ENCODE data around the gene EPHB1.
"Not testable (repeated sequence)": the region's sequence is repeated elsewhere in the genome, so short reads cannot be mapped to it uniquely, and the experiment has no call there.

The EPHB1 gene

DNA sequence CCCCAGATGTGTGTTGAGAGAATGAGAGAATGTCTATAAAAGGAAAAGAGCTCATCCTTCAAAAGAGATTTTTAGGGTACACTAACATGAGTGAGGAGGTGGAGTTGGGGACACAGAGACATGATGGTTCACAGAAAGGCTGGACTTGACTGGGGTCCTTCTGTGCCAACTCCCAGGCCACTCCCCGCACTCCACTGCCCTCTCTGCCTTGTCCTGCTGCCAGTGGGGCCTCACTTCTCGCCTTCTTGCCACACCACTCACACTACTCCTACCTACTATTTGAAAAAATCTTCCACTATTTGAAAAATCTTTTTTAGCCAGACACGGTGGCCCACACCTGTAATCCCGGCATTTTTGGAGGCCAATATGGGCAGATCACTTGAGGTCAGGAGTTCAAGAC, 298.1 kb downstream of the EPHB1 start:
- DNase-seq, result no peak

DNA sequence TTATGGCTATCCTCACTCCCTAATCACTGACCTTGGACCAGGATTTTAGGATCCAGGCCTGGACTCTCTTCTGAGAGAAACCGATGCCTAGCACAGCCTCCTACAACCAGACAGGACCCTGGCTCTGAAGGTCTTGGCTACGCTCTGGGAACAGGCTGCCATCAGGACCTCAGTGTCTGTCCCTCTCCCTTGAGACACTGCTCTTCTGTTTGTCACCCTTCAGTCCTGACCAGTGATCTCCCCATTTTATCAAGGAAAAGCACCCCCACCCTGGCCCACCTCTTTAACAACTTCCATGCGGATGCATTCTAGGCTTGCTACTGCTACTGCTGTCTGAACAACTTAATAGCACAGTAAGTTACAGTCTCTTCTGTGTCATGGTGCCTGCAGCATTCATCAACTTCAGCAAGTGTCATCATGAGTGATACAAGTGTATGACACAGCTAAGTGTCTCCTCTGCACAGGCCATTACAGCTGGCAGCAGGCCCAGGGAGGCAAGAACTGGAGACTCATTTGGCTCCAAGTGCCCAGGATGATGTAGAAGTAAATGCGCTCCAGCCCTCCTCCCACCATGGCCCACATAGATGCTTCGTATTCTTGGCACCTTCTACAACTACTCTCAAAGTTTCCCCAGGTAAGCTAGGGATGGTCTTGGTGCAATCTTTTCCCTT, 302.4 kb downstream of the EPHB1 start:
- DNase-seq, result no peak

DNA sequence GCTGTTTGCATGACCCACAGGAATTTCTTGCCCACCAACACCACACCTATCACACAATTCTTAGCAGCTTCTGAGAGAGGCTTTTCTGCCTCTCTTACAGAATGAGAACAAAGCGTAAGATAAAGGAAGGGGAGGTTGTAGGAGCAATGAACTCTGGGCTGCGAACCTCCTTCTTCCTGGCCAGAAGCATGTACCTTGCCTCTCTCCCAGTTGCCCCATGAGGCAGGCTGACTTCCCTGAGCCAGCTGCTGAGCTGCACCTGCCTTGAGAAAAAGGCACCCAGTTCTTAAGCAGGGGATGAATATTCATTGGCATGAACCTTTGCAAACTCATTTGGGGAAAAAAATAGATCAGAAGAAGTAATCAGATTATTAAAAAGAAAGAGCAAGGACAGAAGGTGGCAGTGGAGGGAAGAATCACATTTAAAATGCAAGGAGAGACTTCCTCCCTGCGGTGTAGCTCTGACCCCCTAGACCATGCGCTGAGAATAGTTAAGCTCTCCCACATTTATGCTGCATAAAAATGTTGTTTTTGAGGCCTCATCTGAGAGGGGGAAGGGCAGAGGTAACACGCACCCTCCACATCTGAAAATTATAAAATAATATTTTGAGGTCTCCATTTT, 304.8 kb downstream of the EPHB1 start:
- no peak for DNase-seq

DNA sequence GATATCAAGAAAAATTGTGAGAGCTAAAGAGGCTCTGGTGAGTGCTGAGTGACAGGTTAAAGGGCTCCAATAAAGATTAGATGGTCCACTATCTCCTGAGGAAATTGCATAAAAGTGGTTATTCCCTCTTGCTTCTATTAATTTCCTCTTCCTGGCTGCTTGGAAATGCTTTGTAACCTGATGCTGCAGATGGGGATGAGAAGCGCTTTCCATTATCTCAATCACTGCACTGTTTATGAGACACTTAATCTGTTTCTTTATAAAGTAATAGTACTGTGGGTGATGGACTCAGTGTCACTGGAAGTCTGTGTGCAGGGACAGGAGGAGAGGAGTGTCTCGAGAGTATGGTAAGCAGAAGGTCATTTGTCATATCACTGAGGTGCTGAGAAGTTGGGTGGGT, 305.3 kb downstream of the EPHB1 start:
- no peak for DNase-seq

DNA sequence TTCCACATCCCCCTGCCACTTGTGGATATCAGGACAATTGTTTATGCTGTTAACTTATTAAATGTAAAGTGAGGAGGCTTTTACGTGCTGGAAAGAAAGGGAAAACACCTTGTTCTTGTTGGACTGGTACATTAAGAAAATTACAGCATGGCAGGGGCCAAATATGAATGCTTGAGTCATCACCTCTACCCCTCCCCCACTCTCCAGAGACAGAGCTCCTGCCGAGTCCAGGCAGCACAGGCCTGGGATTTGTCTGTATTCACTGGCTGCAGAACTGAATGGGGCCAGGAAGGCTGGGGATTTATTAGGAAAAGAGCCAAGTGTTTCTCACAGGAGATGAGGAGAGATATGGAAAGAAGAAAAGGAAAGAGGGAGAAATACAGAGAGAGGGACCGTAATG, 308.9 kb downstream of the EPHB1 start:
- no peak for DNase-seq

DNA sequence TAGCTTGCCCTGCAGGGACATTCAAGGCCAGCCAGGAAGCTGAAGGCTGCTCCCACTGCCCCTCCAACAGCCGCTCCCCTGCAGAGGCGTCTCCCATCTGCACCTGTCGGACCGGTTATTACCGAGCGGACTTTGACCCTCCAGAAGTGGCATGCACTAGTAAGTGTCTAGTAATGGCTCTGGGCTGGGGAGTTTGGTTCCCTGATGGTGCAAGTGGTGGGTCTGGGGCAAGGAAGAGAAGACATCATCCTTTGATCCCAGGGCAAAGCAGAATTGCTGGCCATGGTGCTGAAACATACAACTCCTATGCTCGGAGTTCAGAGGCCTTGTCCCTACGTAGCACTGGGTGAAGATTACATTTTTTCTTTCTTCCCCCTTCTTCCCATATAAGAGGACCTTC, 311.4 kb downstream of the EPHB1 start:
- no peak for DNase-seq

DNA sequence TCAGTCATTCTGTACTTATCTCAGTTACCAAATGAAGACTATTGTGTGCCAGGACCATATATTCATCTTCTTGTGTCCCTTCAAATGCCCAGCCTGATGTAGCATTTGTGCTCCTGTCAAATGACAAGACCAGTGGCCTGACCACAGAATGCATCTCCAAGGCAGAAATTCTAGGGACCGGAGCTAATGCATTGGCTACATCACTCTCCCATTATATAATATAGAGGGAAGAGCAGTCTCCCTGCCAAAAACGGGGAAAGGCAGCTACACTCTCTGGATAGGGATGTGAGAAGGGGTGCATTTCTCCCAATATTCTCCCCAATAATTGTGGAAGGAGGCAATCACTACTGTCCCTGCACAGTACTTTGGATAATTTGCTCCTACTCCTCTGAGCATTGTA, 312.0 kb downstream of the EPHB1 start:
- no peak for DNase-seq

DNA sequence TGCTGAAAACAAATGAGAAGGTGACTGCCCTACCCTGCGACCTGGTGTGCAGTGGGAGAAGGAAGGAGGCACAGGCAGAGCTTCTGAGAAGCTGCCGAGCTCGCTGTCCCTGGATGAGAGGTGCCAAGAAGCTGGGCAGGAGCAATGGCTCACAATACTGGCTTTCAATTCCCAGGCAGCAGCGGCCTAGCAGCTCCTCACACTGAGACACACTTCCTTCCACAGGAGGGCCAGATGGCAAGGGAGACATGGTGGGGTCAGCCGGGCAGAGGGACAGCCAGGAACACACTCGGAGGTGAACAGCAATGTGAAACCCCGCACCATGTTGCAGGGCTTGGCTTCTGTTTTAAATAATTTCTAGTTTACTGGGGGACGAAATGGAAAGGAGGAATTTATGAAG, 314.6 kb downstream of the EPHB1 start:
- no peak for DNase-seq

DNA sequence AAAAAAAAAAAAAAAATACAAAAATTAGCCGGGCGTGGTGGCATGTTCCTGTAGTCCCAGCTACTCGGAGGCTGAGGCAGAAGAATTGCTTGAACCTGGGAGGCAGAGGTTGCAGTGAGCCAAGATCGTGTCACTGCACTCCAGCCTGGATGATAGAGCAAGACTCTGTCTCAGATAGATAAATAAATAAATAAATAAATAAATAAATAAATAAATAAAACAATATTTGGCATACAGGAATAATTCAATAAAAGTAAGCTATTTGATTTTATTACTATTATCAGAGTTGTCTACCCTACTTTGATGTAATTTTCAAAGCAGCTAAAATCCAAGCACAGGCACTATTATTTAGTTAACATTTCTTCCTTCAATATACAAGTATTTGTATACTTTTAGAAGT, 319.5 kb downstream of the EPHB1 start:
- not testable (repeated sequence) for DNase-seq

DNA sequence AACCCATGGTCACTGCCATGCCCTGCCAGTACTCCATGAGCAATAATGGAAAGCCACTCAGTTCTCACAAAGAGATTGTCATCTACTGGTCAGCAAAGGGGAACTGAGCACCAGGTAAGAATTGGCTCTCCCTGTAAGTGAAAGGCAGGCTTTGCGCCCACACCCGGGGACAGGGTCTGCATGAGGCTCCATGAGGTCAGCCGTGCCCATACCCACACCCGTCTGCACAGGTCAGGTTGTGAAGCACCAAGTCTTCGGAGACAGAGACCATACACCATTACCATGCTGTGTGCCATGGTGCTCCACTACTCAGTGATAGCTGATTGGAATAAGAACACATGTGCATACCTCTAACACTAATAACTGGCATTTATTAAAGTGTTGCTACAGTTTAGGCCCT, 322.9 kb downstream of the EPHB1 start:
- DNase-seq, result no peak

DNA sequence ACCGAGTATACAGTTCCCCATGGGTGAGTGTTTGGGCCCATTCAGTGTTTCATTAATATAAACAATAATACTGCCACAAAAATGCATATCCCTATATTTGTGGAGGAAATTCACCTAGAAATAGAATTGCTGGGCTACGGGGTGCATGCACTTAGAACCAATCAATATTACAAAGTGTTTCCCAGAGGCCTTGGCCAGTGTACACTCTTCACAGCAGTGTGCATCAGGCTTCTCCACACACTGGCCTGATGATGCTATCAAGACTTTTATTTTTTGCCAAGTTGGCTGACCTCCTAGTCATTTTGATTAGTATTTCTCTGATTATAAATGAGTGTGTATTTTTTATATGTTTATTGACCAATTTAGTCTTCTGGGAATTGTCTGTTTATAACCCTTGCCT, 323.7 kb downstream of the EPHB1 start:
- DNase-seq, result no peak

DNA sequence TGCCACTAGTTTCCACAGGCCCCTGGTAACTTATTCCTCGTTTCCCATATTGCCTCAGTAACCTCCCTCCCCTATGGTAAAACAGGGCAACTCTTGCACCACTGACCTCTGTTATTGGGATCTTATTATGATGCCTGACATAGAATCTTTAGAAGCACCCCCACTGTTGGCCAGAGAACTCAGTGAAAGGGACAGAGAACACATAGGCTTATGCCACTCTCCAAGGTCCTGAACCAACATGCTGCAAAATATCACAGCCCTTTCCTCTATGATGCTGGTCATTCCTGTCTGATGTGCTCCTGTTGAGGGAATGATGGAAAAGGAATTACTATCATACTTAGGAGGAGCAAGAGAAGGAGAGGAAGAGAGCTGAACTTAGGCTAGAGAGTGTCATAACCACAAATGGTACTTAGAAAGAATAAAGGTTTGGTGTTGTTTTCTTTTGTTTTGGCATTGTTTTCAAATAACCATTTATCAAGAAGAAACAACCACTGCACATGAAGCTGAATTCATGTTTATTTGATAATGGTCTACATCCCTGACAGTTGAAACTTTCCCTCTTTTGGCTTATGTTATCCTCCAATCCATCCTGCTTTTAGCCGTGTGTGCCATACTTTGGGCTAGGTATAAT, 330.2 kb downstream of the EPHB1 start:
- no peak for DNase-seq

DNA sequence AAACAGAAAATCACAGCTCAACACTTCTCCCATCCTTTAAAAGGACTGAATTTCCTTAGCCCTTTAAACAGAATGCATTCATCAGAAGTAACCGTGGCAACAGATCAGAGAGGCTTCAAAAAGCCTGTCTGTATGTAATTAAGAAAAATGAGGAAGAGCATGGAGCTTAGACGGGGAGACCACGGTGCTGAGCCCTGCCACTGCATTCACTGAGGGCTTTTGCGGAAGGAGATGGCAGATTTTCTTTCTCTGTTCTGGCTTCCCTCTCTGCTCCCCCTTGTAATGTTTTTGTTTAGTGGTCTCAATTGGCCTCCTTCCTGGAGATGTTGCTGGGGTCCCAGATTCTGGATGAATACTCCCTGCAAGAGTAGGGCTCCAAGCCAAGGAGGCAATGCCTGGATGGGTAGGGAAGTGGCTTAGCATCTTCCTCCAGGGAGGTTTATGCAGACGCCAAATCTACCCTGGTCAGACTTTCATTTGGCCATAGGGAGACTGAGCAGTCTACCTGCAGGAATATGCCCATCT, 332.9 kb downstream of the EPHB1 start:
- no peak for DNase-seq

DNA sequence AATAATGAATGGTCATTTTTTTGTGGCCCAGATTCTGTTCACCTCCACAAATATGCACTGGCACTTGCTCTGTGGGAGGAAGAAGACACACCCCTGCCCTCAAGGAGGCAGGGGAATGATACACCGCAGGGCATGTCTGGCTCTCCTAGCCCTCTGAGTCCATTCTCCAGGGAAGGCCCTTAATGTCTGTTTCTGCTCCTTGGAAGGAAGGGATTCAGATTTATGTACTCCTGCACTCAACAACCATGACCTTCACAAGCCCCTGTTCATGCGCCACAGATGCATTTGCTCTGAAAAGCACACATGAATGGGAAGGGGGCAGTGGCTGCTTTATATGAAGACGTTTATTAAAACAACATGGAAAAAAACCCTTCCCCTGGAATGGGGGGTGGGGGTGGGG, 333.8 kb downstream of the EPHB1 start:
- DNase-seq, result no peak

DNA sequence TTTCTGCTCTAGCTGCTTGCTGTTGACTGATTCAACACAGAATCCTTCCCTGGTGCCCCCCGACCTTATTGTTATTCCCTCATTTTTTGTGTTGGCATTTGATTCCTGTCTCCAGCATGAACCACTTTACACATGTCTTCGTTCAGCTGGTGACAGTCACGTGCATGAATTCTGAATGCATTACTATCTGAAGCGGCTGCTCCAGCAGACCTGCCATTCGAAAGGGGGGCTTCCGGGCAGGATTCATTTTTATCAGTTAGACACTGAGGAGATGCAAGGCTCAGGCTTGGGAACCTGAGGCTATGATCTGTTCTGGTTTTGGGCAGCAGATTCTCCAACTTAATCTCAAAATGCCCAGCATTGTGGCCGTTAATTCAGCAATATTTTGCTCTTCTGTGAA, 336.2 kb downstream of the EPHB1 start:
- DNase-seq, result no peak

DNA sequence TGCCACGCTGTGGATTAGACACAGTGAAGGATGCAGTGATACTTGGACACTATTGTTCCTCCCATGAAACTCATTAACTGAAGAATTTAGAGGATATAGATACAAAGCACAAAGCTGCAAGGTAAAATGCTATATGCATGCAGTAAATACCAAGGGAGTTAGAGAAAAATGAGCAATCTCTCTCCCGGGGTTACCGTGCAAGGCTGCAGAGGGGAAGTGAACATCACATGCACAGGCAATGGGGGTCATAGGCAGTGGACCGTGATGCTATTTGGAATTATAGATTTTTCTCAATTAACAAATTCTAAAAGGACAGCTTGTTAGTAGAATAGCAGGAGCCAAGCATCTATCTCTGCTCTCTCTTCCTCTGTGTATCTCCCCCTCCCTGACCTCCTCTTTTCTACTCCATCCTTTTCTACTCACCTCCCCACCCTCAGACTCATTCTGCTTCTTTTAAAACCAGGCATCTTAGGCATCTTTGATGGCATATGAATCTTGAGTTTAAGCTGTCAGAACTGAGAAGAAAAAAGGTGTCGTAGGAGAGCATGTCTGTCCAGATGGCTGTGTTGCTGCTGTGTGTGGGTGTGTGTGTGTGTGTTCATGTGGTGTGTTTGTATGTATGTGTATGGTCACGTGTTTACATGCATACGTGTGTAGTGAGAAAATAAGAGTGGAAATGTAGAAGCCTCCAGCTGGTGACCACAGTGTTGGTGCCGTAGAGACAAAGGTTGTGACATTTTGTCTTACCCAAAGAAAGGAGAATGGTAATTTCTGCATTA, 339.0 kb downstream of the EPHB1 start:
- no peak for DNase-seq

DNA sequence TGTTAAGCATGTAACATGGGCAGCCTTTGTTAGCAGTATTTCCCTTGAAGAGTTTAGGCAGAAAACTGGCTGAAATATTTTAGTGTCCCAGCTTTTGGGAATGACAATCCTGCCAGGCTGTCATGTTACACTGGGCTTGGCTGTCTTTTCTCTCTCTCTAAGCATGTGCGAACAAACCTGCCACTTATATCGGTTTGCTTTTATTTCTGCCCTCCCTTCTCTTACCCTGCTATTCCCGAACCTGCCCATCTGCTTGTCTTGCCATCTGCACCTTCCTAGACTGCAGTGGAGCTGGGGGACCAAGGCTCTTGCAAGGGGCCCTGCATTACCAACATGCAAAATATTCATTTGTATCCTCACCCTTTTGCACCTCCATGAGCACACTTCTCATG, 339.6 kb downstream of the EPHB1 start:
- no peak for DNase-seq

DNA sequence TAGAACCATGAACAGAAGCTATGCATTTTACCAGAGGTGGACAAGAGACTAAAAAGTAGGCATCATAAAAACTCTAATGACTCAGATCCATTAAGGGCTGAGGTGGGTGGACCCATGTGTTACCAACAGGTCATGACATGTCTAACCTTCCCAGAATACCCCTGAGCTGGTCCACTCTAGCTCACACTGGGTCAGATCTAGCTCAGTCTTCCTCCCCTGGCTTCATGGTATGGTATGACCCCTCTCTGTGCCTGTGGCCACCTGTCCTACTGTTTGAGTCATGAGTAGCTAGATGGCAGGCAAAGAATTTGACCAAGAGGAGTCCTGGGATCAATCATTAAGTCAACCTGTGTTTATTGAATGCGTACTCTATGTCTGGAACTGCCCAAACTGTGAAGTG, 340.4 kb downstream of the EPHB1 start:
- no peak for DNase-seq

DNA sequence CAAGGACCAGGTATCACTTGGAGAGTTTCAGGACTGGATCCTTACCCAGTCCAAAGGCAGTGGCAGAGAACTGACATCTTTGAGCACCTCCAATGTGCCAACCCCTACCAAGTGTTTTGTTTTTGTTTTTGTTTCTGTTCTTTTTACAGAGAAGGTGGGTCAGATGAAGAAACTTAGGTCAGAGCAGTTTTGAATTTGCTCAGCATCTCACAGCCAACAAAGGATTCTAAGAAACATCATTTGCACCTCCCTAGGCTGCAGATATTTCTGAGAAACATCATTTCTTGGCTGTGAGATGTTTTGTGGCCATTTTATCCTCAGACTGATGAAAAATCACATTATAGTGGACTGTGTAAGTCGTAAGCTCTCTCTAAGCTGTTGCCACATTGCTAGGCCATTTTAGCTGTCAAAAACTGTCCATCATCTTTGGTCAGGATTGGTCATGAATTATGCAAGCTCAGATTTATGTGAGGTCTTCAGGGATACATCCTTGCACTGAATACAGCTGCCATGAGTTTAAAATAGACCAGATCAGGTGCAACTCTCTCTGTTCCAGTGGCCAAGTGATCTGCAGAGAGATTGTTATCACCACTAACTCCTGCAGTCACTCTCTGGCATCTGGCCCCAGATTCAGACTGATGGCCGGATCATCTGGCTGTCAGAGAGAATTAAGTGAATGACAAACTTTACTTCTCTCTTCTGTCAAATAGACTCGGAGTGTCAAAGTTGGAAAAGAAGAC, 341.5 kb downstream of the EPHB1 start:
- no peak for DNase-seq

DNA sequence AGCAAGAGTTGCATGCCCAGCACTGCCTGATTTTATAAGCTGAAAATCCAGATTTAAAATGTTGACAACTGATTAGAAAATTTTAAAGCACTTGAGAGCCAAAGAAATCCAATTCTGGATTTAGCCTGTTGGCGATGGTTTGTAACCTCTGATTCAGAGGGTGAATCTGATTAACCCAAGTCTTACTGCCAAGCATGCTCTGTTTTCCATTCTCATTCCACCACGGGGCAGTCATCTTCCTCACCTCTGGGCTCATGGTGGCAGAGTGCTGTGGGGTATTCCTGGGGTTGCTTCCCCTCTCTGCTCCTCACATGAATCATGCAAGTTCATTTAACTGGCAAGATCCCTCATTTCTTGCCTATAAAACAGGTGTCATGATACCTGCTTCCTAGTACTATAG, 342.2 kb downstream of the EPHB1 start:
- DNase-seq, result no peak

DNA sequence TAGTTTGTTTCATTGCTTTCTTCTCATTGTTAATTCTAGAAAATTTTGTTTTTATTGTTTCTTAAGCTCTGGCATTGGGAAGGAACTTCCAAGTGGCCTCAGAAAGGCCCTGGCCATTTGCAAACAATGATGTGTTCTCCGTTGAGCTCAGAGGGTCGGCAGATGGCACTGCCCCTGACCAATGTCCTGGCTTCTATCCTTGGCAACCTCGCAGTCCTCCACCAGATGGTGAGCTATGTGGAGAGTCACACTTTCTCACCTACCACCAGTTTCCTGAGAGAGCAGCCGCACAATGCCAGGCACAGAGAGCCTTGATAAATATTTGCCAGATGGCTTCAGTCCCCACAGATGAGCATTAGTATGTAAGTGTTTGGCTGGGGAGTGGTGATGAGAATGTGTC, 343.7 kb downstream of the EPHB1 start:
- DNase-seq, result no peak

DNA sequence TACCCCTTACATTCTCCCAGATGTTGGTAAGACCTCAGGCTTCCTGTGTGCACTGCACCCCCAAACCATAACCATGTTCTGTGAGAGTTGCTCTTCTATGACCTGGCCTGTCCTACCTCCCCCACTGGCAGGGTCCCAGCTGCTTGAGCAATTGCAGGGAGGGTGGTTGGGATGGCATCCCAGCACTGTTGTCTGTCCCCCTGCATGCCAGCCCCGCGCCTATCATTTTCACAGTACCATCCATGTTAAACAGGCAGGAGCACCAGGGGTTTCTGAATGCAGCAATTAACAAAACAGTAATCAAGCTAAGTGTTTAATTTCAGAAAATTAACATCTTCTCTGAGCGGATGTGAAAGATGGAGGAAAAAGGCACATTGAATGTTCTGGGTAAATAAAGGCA, 345.5 kb downstream of the EPHB1 start:
- no peak for DNase-seq

DNA sequence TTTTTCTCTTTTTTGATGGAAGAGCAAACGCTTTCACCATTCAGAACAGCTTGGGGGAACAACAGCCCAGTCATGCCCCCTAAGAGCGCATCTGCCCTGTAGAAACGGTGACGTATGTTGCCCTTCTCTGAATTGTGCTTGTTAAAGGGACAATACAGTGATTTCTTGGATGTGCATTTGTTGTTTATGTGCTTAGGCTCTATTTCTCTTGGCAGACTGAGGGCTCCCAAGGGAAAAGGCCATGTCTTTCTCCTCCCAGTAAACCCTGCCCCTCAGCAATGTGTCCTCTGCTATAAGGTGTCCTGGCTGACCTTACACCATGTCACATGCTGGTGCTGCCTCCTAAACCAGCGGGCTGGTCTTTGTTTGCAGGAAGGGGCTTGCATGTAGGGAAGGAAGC, 346.1 kb downstream of the EPHB1 start:
- no peak for DNase-seq

Data from 8988T (cell line).